HEK293 (cell line): ENCODE measurements around the gene PRIMA1.

Experiments used
- AEBP2 ChIP-seq: fragments of 450-650 bp; formaldehyde crosslinking; IDR thresholded peaks from 2 replicates; pipeline ENCODE4 v1.5.1; 2016; ENCODE audit warnings: missing biosample characterization, missing genetic modification characterization, borderline replicate concordance
- CTCF ChIP-seq: fragments of 450-650 bp; formaldehyde crosslinking; IDR thresholded peaks from 2 replicates; pipeline ENCODE4 v1.5.1; 2016; ENCODE audit warnings: missing biosample characterization, missing genetic modification characterization
- GLI4 ChIP-seq: fragments of 450-650 bp; formaldehyde crosslinking; IDR thresholded peaks from 2 replicates; pipeline ENCODE4 v1.5.1; 2016; ENCODE audit warnings: missing biosample characterization, missing genetic modification characterization
- PRDM1 ChIP-seq: fragments of 450-650 bp; formaldehyde crosslinking; IDR thresholded peaks from 2 replicates; pipeline ENCODE4; 2016; ENCODE audit warnings: missing biosample characterization, missing genetic modification characterization
- REST ChIP-seq: fragments of 450-650 bp; formaldehyde crosslinking; IDR thresholded peaks from 2 replicates; pipeline ENCODE4 v1.5.1; 2016; ENCODE audit warnings: missing biosample characterization, missing genetic modification characterization
- TCF7L2 ChIP-seq: IDR thresholded peaks from 2 replicates; pipeline ENCODE4 v1.6.1; 2011; ENCODE audit warnings: low read depth, mild to moderate bottlenecking, inconsistent platforms, low read length, moderate library complexity, borderline replicate concordance
- ZNF138 ChIP-seq: fragments of 450-650 bp; formaldehyde crosslinking; IDR thresholded peaks from 2 replicates; pipeline ENCODE4 v1.5.1; 2016; ENCODE audit warnings: missing biosample characterization, missing genetic modification characterization, borderline replicate concordance
- ZNF18 ChIP-seq: fragments of 450-650 bp; formaldehyde crosslinking; IDR thresholded peaks from 2 replicates; pipeline ENCODE4 v1.5.1; 2016; ENCODE audit warnings: missing biosample characterization, missing genetic modification characterization
- ZNF24 ChIP-seq: fragments of 450-650 bp; formaldehyde crosslinking; IDR thresholded peaks from 2 replicates; pipeline ENCODE4 v1.5.1; 2016; ENCODE audit warnings: missing biosample characterization, missing genetic modification characterization
- ZNF529 ChIP-seq: fragments of 450-650 bp; formaldehyde crosslinking; IDR thresholded peaks from 2 replicates; pipeline ENCODE4 v1.5.1; 2017; ENCODE audit warnings: missing genetic modification characterization, missing biosample characterization; ENCODE audit not compliant: insufficient replicate concordance

GRCh38 chr14:93811020-93811419 is 22.7 kb upstream of the PRIMA1 start:
- TF ChIP-seq TCF7L2 (no peak), CTCF (tag by site-specific recombination) (no peak), PRDM1 (tag by site-specific recombination) (no peak), AEBP2 (tag by site-specific recombination) (no peak), ZNF18 (tag by site-specific recombination) (no peak), ZNF529 (tag by site-specific recombination) (no peak), REST (tag by site-specific recombination) (no peak), ZNF24 (tag by site-specific recombination) (no peak), GLI4 (tag by site-specific recombination) (no peak), ZNF138 (no peak)
